Psoas muscle (tissue), 8 donors: Measurements from ENCODE around the gene TLE3. TPM values are rescaled to one million over a fixed set of nuclear protein-coding genes. Genes with fewer than 3 reads are reported as not detected.

ENCODE experiments used
- ATAC-seq, 4 donors: fragments of 200-7000 bp; cut with Tn5 transposase; one replicate each; pipeline ENCODE4 v1.9.1; 2020; ENCODE audit warnings: moderate library complexity in 3 of 4, mild to moderate bottlenecking in 2 of 4
- DNase-seq, 2 donors: peaks; one replicate each; pipeline ENCODE4 v3.0.0-alpha.2; 2020
- H3K27ac ChIP-seq: fragments of 200-600 bp; one replicate; pipeline ENCODE4 v1.8.0; 2022
- H3K27me3 ChIP-seq, 3 donors: fragments of 200-600 bp in 1 of 3; one replicate each; pipeline versions ENCODE4 v1.6.1 to v1.8.0; 2013 to 2022; ENCODE audit warnings: low read length in 2 of 3, mild to moderate bottlenecking in 2 of 3, moderate library complexity in 1 of 3; ENCODE audit not compliant: insufficient read depth in 3 of 3
- H3K36me3 ChIP-seq, 2 donors: fragments of 200-600 bp in 1 of 2; one replicate each; pipeline versions ENCODE4 v1.6.1 to v1.8.0; 2013 to 2022; ENCODE audit warnings: low read depth in 1 of 2, mild to moderate bottlenecking in 1 of 2, moderate library complexity in 1 of 2; ENCODE audit not compliant: insufficient read depth in 1 of 2
- H3K4me1 ChIP-seq: fragments of 200-600 bp; one replicate; pipeline ENCODE4 v1.8.0; 2022
- H3K4me3 ChIP-seq: fragments of 200-600 bp; one replicate; pipeline ENCODE4 v1.8.0; 2022; ENCODE audit warnings: mild to moderate bottlenecking
- H3K9me3 ChIP-seq: fragments of 200-600 bp; one replicate; pipeline ENCODE4 v1.8.0; 2022
- CTCF ChIP-seq: fragments of 200-600 bp; IDR thresholded peaks from one replicate; pipeline ENCODE4 v1.8.0; 2022; ENCODE audit warnings: antibody characterized with exemption
- WGBS, 3 donors: extraction: QIAGEN DNeasy Blood & Tissue Kit; methylation state at CpG; one replicate each; pipeline versions ENCODE4 v1.1.6 to v1.1.7; 2013; 5-methylcytosine and 5-hydroxymethylcytosine counted together
- intact Hi-C, 2 donors: fragments of 100-400 bp; cut with DNase I; formaldehyde crosslinking; loops; one replicate each; pipeline versions ENCODE4 v1.11.0 to v1.14.2; 2022
- polyA plus RNA-seq, 3 donors: library from polyadenylated mRNA; stranded (reverse); fragments of 200-250 nt; gene quantifications; one replicate each; pipeline ENCODE4 v1.2.3, GENCODE V29; 2013
- total RNA-seq, 4 donors: library from RNA; stranded (reverse); fragmentation: NEBNext Ultra II Directional in 2 of 4; extraction: Animal tissue kit (Norgen Biotek cat#: 25700) in 2 of 4; gene quantifications; one replicate each; pipeline versions ENCODE4 v1.2.1 to v1.2.4, GENCODE V29; 2021 to 2023
- donor health status: healthy with polysubstance abuse.
- donor health status: DM: no; HTN: no; CAD: no; lungs with moderate emphysema.
- donor health status: Bipolar disorder and iron deficiency.
- donor health status: healthy.
- donor health status: DM: yes; HTN: yes; CAD: no.
- donor health status: DM: no; HTN: no; CAD: no.
- donor health status: DM: no; HTN: no; CAD: no.
- donor health status: DM: yes; HTN: yes; CAD: no.

TLE3 gene
- total and polyA plus RNA-seq, 7 donors: 4.3 to 59.9 (median 10.8) TPM

- DNase-seq: no peak
- WGBS, 3 donors: 88 to 93% (median 89%) methylated on average over 7 of the region's 7 CpGs
- no peaks in the 10 kb centered on the region for H3K4me1 ChIP-seq
- TF ChIP-seq CTCF: no peak
- no peaks in the 10 kb centered on the region for H3K9me3 ChIP-seq
- no peak for ATAC-seq
- H3K27ac ChIP-seq: no peak overlapping the region
- no peak overlapping the region for H3K4me3 ChIP-seq
- peaks cover 0 to 67% of the 10 kb centered on the region in 2 donors for H3K36me3 ChIP-seq
- H3K27me3 ChIP-seq: no peaks in the 10 kb centered on the region
- intact Hi-C loops: no loop called here
These were observed 46.7 kb downstream of the TLE3 start for GRCh38 chr15:70050970-70051369.

- H3K36me3 ChIP-seq: peaks cover 0 to 61% of the 10 kb centered on the region in 2 donors
- DNase-seq: no peak
- 59 to 78% (median 71%) methylated on average over 9 of the region's 9 CpGs for WGBS, 3 donors
These were observed 47.3 kb downstream of the TLE3 start for GRCh38 chr15:70050441-70050840.

GRCh38 chr15:70049701-70050301 lies 47.9 kb downstream of the TLE3 start:
- no peaks in the 10 kb centered on the region for H3K9me3 ChIP-seq
- peaks cover 0 to 55% of the 10 kb centered on the region in 2 donors for H3K36me3 ChIP-seq
- intact Hi-C loops: no loop called here
- no peaks in the 10 kb centered on the region for H3K27me3 ChIP-seq
- DNase-seq (no peak), ATAC-seq (peak in 1 of 4 donors; percentile 30)
- no peak for TF ChIP-seq CTCF
- H3K4me1 ChIP-seq: no peaks in the 10 kb centered on the region
- no peak overlapping the region for H3K27ac ChIP-seq
- 83 to 89% (median 86%) methylated on average over 22 of the region's 22 CpGs for WGBS, 3 donors
- H3K4me3 ChIP-seq: no peak overlapping the region

More at GRCh38 chr15:70050441-70050840, 47.3 kb downstream of the TLE3 start:
- H3K27me3 ChIP-seq: no peaks in the 10 kb centered on the region
- no peaks in the 10 kb centered on the region for H3K9me3 ChIP-seq
- no peak for TF ChIP-seq CTCF
- no peak overlapping the region for H3K27ac ChIP-seq
- no peak overlapping the region for H3K4me3 ChIP-seq
- ATAC-seq: peak in 3 of 4 donors; percentile 17 to 50 (median 35)
- no peaks in the 10 kb centered on the region for H3K4me1 ChIP-seq
- intact Hi-C loops: no loop called here

GRCh38 chr15:70048578-70049514 lies 48.9 kb downstream of the TLE3 start:
- H3K36me3 ChIP-seq: peaks cover 0 to 45% of the 10 kb centered on the region in 2 donors
- TF ChIP-seq CTCF: no peak

More at GRCh38 chr15:70048578-70049514, 48.9 kb downstream of the TLE3 start:
- no peak for ATAC-seq
- no peak overlapping the region for H3K4me3 ChIP-seq
- intact Hi-C loops: no loop called here
- no peak overlapping the region for H3K27ac ChIP-seq
- no peaks in the 10 kb centered on the region for H3K9me3 ChIP-seq
- DNase-seq: no peak
- no peaks in the 10 kb centered on the region for H3K4me1 ChIP-seq
- no peaks in the 10 kb centered on the region for H3K27me3 ChIP-seq
- WGBS, 3 donors: 90 to 95% (median 91%) methylated on average over 11 of the region's 11 CpGs
